ACC112 (cell line): ENCODE results near the gene ZIC1.

Experiments used
- H2AFZ ChIP-seq: fragments of 200-600 bp; sonication (generic); one replicate; pipeline ENCODE4 v1.6.0; 2017; ENCODE audit warnings: antibody characterized with exemption, low read length; ENCODE audit not compliant: unreplicated experiment
- H3K27ac ChIP-seq: fragments of 200-600 bp; sonication (generic); 2 replicates; pipeline ENCODE4 v1.5.1; 2014; ENCODE audit warnings: low read depth, mild to moderate bottlenecking, antibody characterized with exemption, low read length, moderate library complexity
- H3K27me3 ChIP-seq: fragments of 200-600 bp; sonication (generic); 2 replicates; pipeline ENCODE4 v1.6.1; 2014; ENCODE audit warnings: mild to moderate bottlenecking, antibody characterized with exemption, low read length, moderate library complexity, mixed read lengths; ENCODE audit not compliant: insufficient read depth
- H3K36me3 ChIP-seq: fragments of 200-600 bp; sonication (generic); 2 replicates; pipeline ENCODE4 v1.6.1; 2016; ENCODE audit warnings: mild to moderate bottlenecking, antibody characterized with exemption, low read length, moderate library complexity, mixed read lengths; ENCODE audit not compliant: insufficient read depth
- H3K4me1 ChIP-seq: fragments of 200-600 bp; sonication (generic); one replicate; pipeline ENCODE4 v1.6.1; 2016; ENCODE audit warnings: low read length, mixed read lengths; ENCODE audit not compliant: insufficient read depth, unreplicated experiment, control insufficient read depth
- H3K4me3 ChIP-seq: fragments of 200-600 bp; sonication (generic); 2 replicates; pipeline ENCODE4 v1.5.1; 2014; ENCODE audit warnings: mild to moderate bottlenecking, low read depth, low read length
- H3K79me2 ChIP-seq: fragments of 200-600 bp; sonication (generic); one replicate; pipeline ENCODE4 v1.6.0; 2016; ENCODE audit warnings: low read length; ENCODE audit not compliant: control insufficient read depth, unreplicated experiment, insufficient read depth

The ZIC1 gene

GRCh38 chr3:147409143-147410115 lies at the start of gene ZIC1:
Gene ZIC1, plus strand, starts transcription at chr3:147409365. Its CDS starts 748 bp downstream, at chr3:147410113.
- no peaks in the 10 kb centered on the region for H3K36me3 ChIP-seq
- no peak within 1 kb of the TSS for H2AFZ ChIP-seq
- no peak within 1 kb of the TSS for H3K27ac ChIP-seq
- no peaks in the 10 kb centered on the region for H3K79me2 ChIP-seq
- H3K4me1 ChIP-seq, result peaks cover 5% of the 10 kb centered on the region
- peaks cover 99% of the 10 kb centered on the region for H3K27me3 ChIP-seq
- H3K4me3 ChIP-seq, result no peak within 1 kb of the TSS

GRCh38 chr3:147360051-147360439 lies 49.1 kb upstream of the ZIC1 start:
- H3K27ac ChIP-seq, result no peak overlapping the region
- H3K4me1 ChIP-seq, result no peaks in the 10 kb centered on the region
- peaks cover 100% of the 10 kb centered on the region for H3K27me3 ChIP-seq
- H3K79me2 ChIP-seq, result no peaks in the 10 kb centered on the region
- no peak overlapping the region for H3K4me3 ChIP-seq
- H3K36me3 ChIP-seq, result no peaks in the 10 kb centered on the region
- H2AFZ ChIP-seq, result no peak overlapping the region

- H2AFZ ChIP-seq, result no peak overlapping the region
- no peaks in the 10 kb centered on the region for H3K36me3 ChIP-seq
- H3K27ac ChIP-seq, result no peak overlapping the region
- no peaks in the 10 kb centered on the region for H3K79me2 ChIP-seq
- H3K27me3 ChIP-seq, result peaks cover 100% of the 10 kb centered on the region
- no peaks in the 10 kb centered on the region for H3K4me1 ChIP-seq
- no peak overlapping the region for H3K4me3 ChIP-seq
These were observed 48.3 kb upstream of the ZIC1 start for GRCh38 chr3:147360646-147361453.

- no peak overlapping the region for H3K27ac ChIP-seq
- H2AFZ ChIP-seq, result no peak overlapping the region
- H3K36me3 ChIP-seq, result no peaks in the 10 kb centered on the region
- H3K79me2 ChIP-seq, result no peaks in the 10 kb centered on the region
- no peaks in the 10 kb centered on the region for H3K4me1 ChIP-seq
- H3K27me3 ChIP-seq, result peaks cover 99% of the 10 kb centered on the region
- no peak overlapping the region for H3K4me3 ChIP-seq
These were observed 47.4 kb upstream of the ZIC1 start for GRCh38 chr3:147361454-147362420.

GRCh38 chr3:147364771-147365170 lies 44.4 kb upstream of the ZIC1 start:
- no peaks in the 10 kb centered on the region for H3K4me1 ChIP-seq
- H3K4me3 ChIP-seq, result no peak overlapping the region
- H3K36me3 ChIP-seq, result no peaks in the 10 kb centered on the region
- H3K27ac ChIP-seq, result no peak overlapping the region
- no peak overlapping the region for H2AFZ ChIP-seq
- H3K79me2 ChIP-seq, result no peaks in the 10 kb centered on the region
- H3K27me3 ChIP-seq, result peaks cover 99% of the 10 kb centered on the region

- Histone ChIP-seq H3K4me3 (no peak overlapping the region), H3K27ac (no peak overlapping the region), H3K36me3 (no peaks in the 10 kb centered on the region), H3K79me2 (no peaks in the 10 kb centered on the region), H2AFZ (no peak overlapping the region), H3K4me1 (no peaks in the 10 kb centered on the region), H3K27me3 (peaks cover 99% of the 10 kb centered on the region)
These were observed 43.7 kb upstream of the ZIC1 start for GRCh38 chr3:147365196-147366115.

GRCh38 chr3:147367676-147368075 lies 41.5 kb upstream of the ZIC1 start:
- Histone ChIP-seq H3K4me1 (no peaks in the 10 kb centered on the region), H3K79me2 (no peaks in the 10 kb centered on the region), H3K4me3 (no peak overlapping the region), H3K36me3 (no peaks in the 10 kb centered on the region), H3K27me3 (peaks cover 98% of the 10 kb centered on the region), H2AFZ (no peak overlapping the region), H3K27ac (no peak overlapping the region)

- Histone ChIP-seq H3K4me1 (no peaks in the 10 kb centered on the region), H3K27me3 (peaks cover 98% of the 10 kb centered on the region)
These were observed 41.0 kb upstream of the ZIC1 start for GRCh38 chr3:147368151-147368550.

GRCh38 chr3:147368561-147369221 lies 40.5 kb upstream of the ZIC1 start:
- no peak overlapping the region for H3K4me3 ChIP-seq
- H3K79me2 ChIP-seq, result no peaks in the 10 kb centered on the region
- H3K27ac ChIP-seq, result no peak overlapping the region
- H2AFZ ChIP-seq, result no peak overlapping the region
- no peaks in the 10 kb centered on the region for H3K36me3 ChIP-seq
- H3K4me1 ChIP-seq, result no peaks in the 10 kb centered on the region
- H3K27me3 ChIP-seq, result peaks cover 98% of the 10 kb centered on the region

More at GRCh38 chr3:147368151-147368550, 41.0 kb upstream of the ZIC1 start:
- H3K79me2 ChIP-seq, result no peaks in the 10 kb centered on the region
- no peaks in the 10 kb centered on the region for H3K36me3 ChIP-seq
- no peak overlapping the region for H3K4me3 ChIP-seq
- no peak overlapping the region for H2AFZ ChIP-seq
- H3K27ac ChIP-seq, result no peak overlapping the region
